Smooth muscle cell (in vitro differentiated cells): ENCODE data around the gene BLACAT1. TPM values are rescaled to one million over a fixed set of nuclear protein-coding genes. Genes with fewer than 3 reads are reported as not detected.

Source experiments
- DNase-seq: peaks from one replicate; lab custom pipeline; 2025; ENCODE audit not compliant: unreplicated experiment; lab: John Stamatoyannopoulos, UW
- H2AFZ ChIP-seq: fragments of 200-600 bp; sonication (generic); 2 replicates; pipeline ENCODE4 v1.6.0; 2016; ENCODE audit warnings: antibody characterized with exemption, low read depth, mild to moderate bottlenecking
- H3F3A ChIP-seq: fragments of 200-600 bp; sonication (generic); 2 replicates; pipeline ENCODE4 v1.6.0; 2017; ENCODE audit warnings: antibody characterized with exemption, low read depth
- H3K27ac ChIP-seq: fragments of 200-600 bp; sonication (generic); 2 replicates; pipeline ENCODE4 v1.5.1; 2016; ENCODE audit warnings: low read depth, mild to moderate bottlenecking
- H3K27me3 ChIP-seq: fragments of 200-600 bp; sonication (generic); 2 replicates; pipeline ENCODE4 v1.6.1; 2016; ENCODE audit warnings: low read depth, mild to moderate bottlenecking
- H3K36me3 ChIP-seq: fragments of 200-600 bp; sonication (generic); 2 replicates; pipeline ENCODE4 v1.5.1; 2016; ENCODE audit warnings: low read depth
- H3K4me1 ChIP-seq: fragments of 200-600 bp; sonication (generic); 2 replicates; pipeline ENCODE4 v1.5.1; 2016; ENCODE audit warnings: low read depth
- H3K4me2 ChIP-seq: fragments of 200-600 bp; sonication (generic); 2 replicates; pipeline ENCODE4 v1.6.0; 2016; ENCODE audit warnings: mild to moderate bottlenecking
- H3K4me3 ChIP-seq: fragments of 200-600 bp; sonication (generic); 2 replicates; pipeline ENCODE4 v1.5.1; 2016; ENCODE audit warnings: mild to moderate bottlenecking
- H3K79me2 ChIP-seq: fragments of 200-600 bp; sonication (generic); 2 replicates; pipeline ENCODE4 v1.6.0; 2016; ENCODE audit warnings: low read depth, mild to moderate bottlenecking
- H3K9ac ChIP-seq: fragments of 200-600 bp; sonication (generic); 2 replicates; pipeline ENCODE4 v1.6.0; 2016; ENCODE audit warnings: low read depth
- H3K9me3 ChIP-seq: fragments of 200-600 bp; sonication (generic); replicated peaks from 2 replicates; pipeline ENCODE4 v1.5.1; 2016; ENCODE audit warnings: low read depth
- H4K20me1 ChIP-seq: fragments of 200-600 bp; sonication (generic); 2 replicates; pipeline ENCODE4 v1.6.0; 2016; ENCODE audit warnings: low read depth
- WGBS: methylation state at CpG from one replicate; pipeline ENCODE4 v1.1.7; 2016; ENCODE audit warnings: low lambda C conversion rate; 5-methylcytosine and 5-hydroxymethylcytosine counted together
- polyA plus RNA-seq: library from polyadenylated mRNA; unstranded; fragments of >200 nt; fragmentation: Nextera tagmentation; extraction: Ambion mirVana; gene quantifications from 2 replicates; pipeline ENCODE4 v1.2.1, GENCODE V29; 2016
- total RNA-seq: library from RNA; depleted of rRNA; stranded (reverse); fragments of >200 nt; gene quantifications from 2 replicates; pipeline ENCODE4 v1.2.3, GENCODE V29; 2014
- TF ChIP-seq, protein P1 (sequence below): fragments of 200-600 bp; sonication (generic); IDR thresholded peaks from 2 replicates; pipeline ENCODE4 v1.5.1; 2017; ENCODE audit warnings: borderline replicate concordance, mild to moderate bottlenecking, antibody characterized with exemption; ENCODE audit not compliant: insufficient read depth, poor library complexity, severe bottlenecking

The BLACAT1 gene
- total and polyA plus RNA-seq, 2 experiments from 2014 or later, result 0.72 to 3.9 TPM

- Histone ChIP-seq H4K20me1 (peaks cover 7% of the 10 kb centered on the region), H3F3A (peaks cover 4% of the 10 kb centered on the region), H3K9ac (no peak overlapping the region), H3K4me1 (peaks cover 70% of the 10 kb centered on the region), H3K4me3 (no peak overlapping the region), H3K27ac (peak overlapping the region; percentile 76), H2AFZ (no peak overlapping the region), H3K4me2 (no peak overlapping the region), H3K27me3 (peaks cover 36% of the 10 kb centered on the region), H3K79me2 (peaks cover 16% of the 10 kb centered on the region), H3K36me3 (no peaks in the 10 kb centered on the region), H3K9me3 (no peaks in the 10 kb centered on the region)
- 42% methylated on average over 5 of the region's 5 CpGs for WGBS
- no peak for DNase-seq
- TF ChIP-seq, protein P1, sequence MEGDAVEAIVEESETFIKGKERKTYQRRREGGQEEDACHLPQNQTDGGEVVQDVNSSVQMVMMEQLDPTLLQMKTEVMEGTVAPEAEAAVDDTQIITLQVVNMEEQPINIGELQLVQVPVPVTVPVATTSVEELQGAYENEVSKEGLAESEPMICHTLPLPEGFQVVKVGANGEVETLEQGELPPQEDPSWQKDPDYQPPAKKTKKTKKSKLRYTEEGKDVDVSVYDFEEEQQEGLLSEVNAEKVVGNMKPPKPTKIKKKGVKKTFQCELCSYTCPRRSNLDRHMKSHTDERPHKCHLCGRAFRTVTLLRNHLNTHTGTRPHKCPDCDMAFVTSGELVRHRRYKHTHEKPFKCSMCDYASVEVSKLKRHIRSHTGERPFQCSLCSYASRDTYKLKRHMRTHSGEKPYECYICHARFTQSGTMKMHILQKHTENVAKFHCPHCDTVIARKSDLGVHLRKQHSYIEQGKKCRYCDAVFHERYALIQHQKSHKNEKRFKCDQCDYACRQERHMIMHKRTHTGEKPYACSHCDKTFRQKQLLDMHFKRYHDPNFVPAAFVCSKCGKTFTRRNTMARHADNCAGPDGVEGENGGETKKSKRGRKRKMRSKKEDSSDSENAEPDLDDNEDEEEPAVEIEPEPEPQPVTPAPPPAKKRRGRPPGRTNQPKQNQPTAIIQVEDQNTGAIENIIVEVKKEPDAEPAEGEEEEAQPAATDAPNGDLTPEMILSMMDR, result no peak
Measured at GRCh38 chr1:205451202-205451601, 4.6 kb downstream of the BLACAT1 start.

- Histone ChIP-seq H4K20me1 (peaks cover 12% of the 10 kb centered on the region), H3K4me3 (no peak overlapping the region), H3K4me1 (peaks cover 76% of the 10 kb centered on the region), H3K36me3 (no peaks in the 10 kb centered on the region), H3F3A (peaks cover 9% of the 10 kb centered on the region), H3K27me3 (peaks cover 29% of the 10 kb centered on the region), H3K9ac (peak overlapping the region; percentile 4), H3K79me2 (peaks cover 16% of the 10 kb centered on the region), H3K27ac (peak overlapping the region; percentile 76), H2AFZ (no peak overlapping the region), H3K4me2 (peak overlapping the region; percentile 97), H3K9me3 (no peaks in the 10 kb centered on the region)
- DNase-seq, result no peak
- 23% methylated on average over 3 of the region's 4 CpGs for WGBS
- TF ChIP-seq, protein P1, result no peak
Measured at GRCh38 chr1:205450448-205450847, 5.4 kb downstream of the BLACAT1 start.

DNA sequence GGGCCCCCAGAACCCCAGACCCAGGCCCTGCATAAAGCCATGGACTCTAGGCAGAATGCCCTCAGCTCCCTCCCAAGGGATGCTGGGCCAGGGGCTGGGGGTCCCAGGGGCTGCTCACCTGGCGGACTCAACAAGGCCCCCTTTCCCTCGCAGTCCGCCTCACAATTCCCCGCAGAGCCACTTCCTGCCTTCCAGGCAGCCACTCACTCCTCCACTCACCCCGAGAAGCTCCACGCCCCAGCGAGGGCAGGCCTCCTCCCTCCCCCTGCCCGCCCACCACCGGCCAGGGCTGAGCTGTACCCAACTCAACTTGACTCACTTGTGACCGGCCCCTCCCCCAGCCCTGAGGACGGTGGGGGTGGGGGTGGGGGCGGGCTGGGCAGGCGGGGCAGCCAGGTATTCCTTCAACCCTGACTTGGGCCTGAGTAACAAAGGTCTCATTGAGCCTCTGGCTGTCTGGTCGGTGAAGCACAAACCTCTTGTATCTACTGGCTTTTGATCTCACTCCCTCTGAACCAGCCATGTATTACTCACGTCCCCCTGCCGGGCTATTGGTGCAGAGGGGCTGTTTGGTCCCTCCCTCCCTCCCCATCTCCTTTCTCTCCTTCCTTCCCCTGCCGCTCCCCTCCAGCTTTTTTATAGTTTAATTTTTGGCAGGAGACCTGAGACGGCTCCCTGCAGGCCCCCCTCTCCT, 5.9 kb downstream of the BLACAT1 start:
- Histone ChIP-seq H4K20me1 (peaks cover 15% of the 10 kb centered on the region), H3K27me3 (peaks cover 23% of the 10 kb centered on the region), H3K4me3 (peak overlapping the region; percentile 58), H3K4me1 (peaks cover 82% of the 10 kb centered on the region), H3K36me3 (no peaks in the 10 kb centered on the region), H3K79me2 (peaks cover 16% of the 10 kb centered on the region), H3F3A (peaks cover 12% of the 10 kb centered on the region), H3K27ac (peak overlapping the region; percentile 82), H2AFZ (no peak overlapping the region), H3K9me3 (no peaks in the 10 kb centered on the region), H3K4me2 (peak overlapping the region; percentile 97), H3K9ac (peak overlapping the region; percentile 73)
- TF ChIP-seq, protein P1, result no peak
- 0% methylated on average over 8 of the region's 18 CpGs for WGBS
- DNase-seq, result peak; percentile 28
